ENCODE results near the gene SP3. TPM values are rescaled to one million over a fixed set of nuclear protein-coding genes. Genes with fewer than 3 reads are reported as not detected.

SP3 gene
- total RNA-seq, 1 experiment from 2014 or later: 80.2 TPM

GRCh38 chr2:173979751-173980351, 14.7 kb upstream of the SP3 start:
- POLR2A ChIA-PET: interaction anchor here (0.5 kb wide), 1 partner anchor 16 kb away, joined by 11 read pairs; no protein-coding TSS in a partner anchor
- no peaks in the 10 kb centered on the region for H3K27me3 ChIP-seq (ENCODE audit: control insufficient read depth, insufficient read depth, low read length)

GRCh38 chr2:173978447-173978846, 13.3 kb upstream of the SP3 start:
- Histone ChIP-seq H3K4me1 (ENCODE audit: control insufficient read depth, insufficient read depth, low read length) (no peaks in the 10 kb centered on the region), H3K9me3 (ENCODE audit: control insufficient read depth, insufficient read depth, low read depth, low read length) (no peaks in the 10 kb centered on the region), H3K4me3 (ENCODE audit: low read depth in 2 of 2, low read length in 2 of 2) (no peak overlapping the region), H3K36me3 (ENCODE audit: control insufficient read depth, insufficient read depth, low read length) (no peaks in the 10 kb centered on the region), H3K27me3 (ENCODE audit: control insufficient read depth, insufficient read depth, low read length) (no peaks in the 10 kb centered on the region), H3K27ac (ENCODE audit: low read length) (no peak overlapping the region)
- intact Hi-C loops (cut with micrococcal nuclease; ENCODE audit: unreplicated experiment) (no loop called here), in situ Hi-C loops (cut with HindIII; ENCODE audit: low pct_unique_long_range_greater_than_20kb, low sequenced_read_pairs) (no loop called here)
- BruUV-seq (replicated peaks): no TSS peak
- no peak for TF ChIP-seq TCF7L2 (IDR thresholded peaks at IDR 0.05; ENCODE audit: low read depth, low read length)
- TF ChIP-seq POLR2AphosphoS5 (IDR thresholded peaks at IDR 0.05; ENCODE audit: low read depth, low read length): no peak
- TF ChIP-seq SIN3A (IDR thresholded peaks at IDR 0.05; ENCODE audit: borderline replicate concordance, insufficient read depth, low read depth, low read length): no peak
- TF ChIP-seq REST (IDR thresholded peaks at IDR 0.05; ENCODE audit: insufficient read depth in 1 of 2, low read depth in 2 of 2, low read length in 1 of 2): no peak
- DNase-seq (ENCODE audit: low read depth, low spot score) (no peak), ATAC-seq (no peak)
- ChIA-PET POLR2A (no interaction called here), CTCF (interaction anchor here (0.7 kb wide), 1 partner anchor 94 kb away, joined by 9 read pairs; no protein-coding TSS in a partner anchor)

More at GRCh38 chr2:173979751-173980351, 14.7 kb upstream of the SP3 start:
- Histone ChIP-seq H3K4me1 (ENCODE audit: control insufficient read depth, insufficient read depth, low read length) (no peaks in the 10 kb centered on the region), H3K9me3 (ENCODE audit: control insufficient read depth, insufficient read depth, low read depth, low read length) (no peaks in the 10 kb centered on the region), H3K36me3 (ENCODE audit: control insufficient read depth, insufficient read depth, low read length) (no peaks in the 10 kb centered on the region), H3K27ac (ENCODE audit: low read length) (no peak overlapping the region), H3K4me3 (ENCODE audit: low read depth in 2 of 2, low read length in 2 of 2) (no peak overlapping the region)
- in situ Hi-C loops (cut with HindIII; ENCODE audit: low pct_unique_long_range_greater_than_20kb, low sequenced_read_pairs): no loop called here
- no TSS peak for BruUV-seq (replicated peaks)
- TF ChIP-seq SIN3A (IDR thresholded peaks at IDR 0.05; ENCODE audit: borderline replicate concordance, insufficient read depth, low read depth, low read length) (no peak), TCF7L2 (IDR thresholded peaks at IDR 0.05; ENCODE audit: low read depth, low read length) (no peak)
- CTCF ChIA-PET: no interaction called here
- ATAC-seq (no peak), DNase-seq (ENCODE audit: low read depth, low spot score) (no peak)
- intact Hi-C loops (cut with micrococcal nuclease; ENCODE audit: unreplicated experiment): no loop called here

- no TSS peak for BruUV-seq (replicated peaks)
- CTCF ChIA-PET: no interaction called here
- intact Hi-C loops (cut with micrococcal nuclease; ENCODE audit: unreplicated experiment): no loop called here
- Histone ChIP-seq H3K9me3 (ENCODE audit: control insufficient read depth, insufficient read depth, low read depth, low read length) (no peaks in the 10 kb centered on the region), H3K27ac (ENCODE audit: low read length) (no peak overlapping the region), H3K4me1 (ENCODE audit: control insufficient read depth, insufficient read depth, low read length) (no peaks in the 10 kb centered on the region), H3K36me3 (ENCODE audit: control insufficient read depth, insufficient read depth, low read length) (no peaks in the 10 kb centered on the region), H3K27me3 (ENCODE audit: control insufficient read depth, insufficient read depth, low read length) (no peaks in the 10 kb centered on the region), H3K4me3 (ENCODE audit: low read depth in 2 of 2, low read length in 2 of 2) (no peak overlapping the region)
- in situ Hi-C loops (cut with HindIII; ENCODE audit: low pct_unique_long_range_greater_than_20kb, low sequenced_read_pairs): no loop called here
- POLR2A ChIA-PET: interaction anchor here (0.6 kb wide), 1 partner anchor 14 kb away, joined by 4 read pairs; no protein-coding TSS in a partner anchor
- no peak for TF ChIP-seq SIN3A (IDR thresholded peaks at IDR 0.05; ENCODE audit: borderline replicate concordance, insufficient read depth, low read depth, low read length)
- no peak for TF ChIP-seq POLR2AphosphoS5 (IDR thresholded peaks at IDR 0.05; ENCODE audit: low read depth, low read length)
- no peak for TF ChIP-seq TCF7L2 (IDR thresholded peaks at IDR 0.05; ENCODE audit: low read depth, low read length)
- TF ChIP-seq CTCF (IDR thresholded peaks at IDR 0.05): no peak
- TF ChIP-seq REST (IDR thresholded peaks at IDR 0.05; ENCODE audit: insufficient read depth in 1 of 2, low read depth in 2 of 2, low read length in 1 of 2): no peak
- DNase-seq (ENCODE audit: low read depth, low spot score) (no peak), ATAC-seq (0 out of 2 replicates have a peak, but pooled peaks have one; percentile 17)
These were observed 7.5 kb upstream of the SP3 start for GRCh38 chr2:173972636-173973035.

All from Panc1 (cell line).